Measurements from ENCODE around the gene PPP1R1B.

Gene PPP1R1B

GRCh38 chr17:39612291-39612894, 14.4 kb upstream of the PPP1R1B start:
- no peak overlapping the region for H3K27ac ChIP-seq
- H3K9me3 ChIP-seq (ENCODE audit: severe bottlenecking): no peaks in the 10 kb centered on the region
- TF ChIP-seq, protein P1, sequence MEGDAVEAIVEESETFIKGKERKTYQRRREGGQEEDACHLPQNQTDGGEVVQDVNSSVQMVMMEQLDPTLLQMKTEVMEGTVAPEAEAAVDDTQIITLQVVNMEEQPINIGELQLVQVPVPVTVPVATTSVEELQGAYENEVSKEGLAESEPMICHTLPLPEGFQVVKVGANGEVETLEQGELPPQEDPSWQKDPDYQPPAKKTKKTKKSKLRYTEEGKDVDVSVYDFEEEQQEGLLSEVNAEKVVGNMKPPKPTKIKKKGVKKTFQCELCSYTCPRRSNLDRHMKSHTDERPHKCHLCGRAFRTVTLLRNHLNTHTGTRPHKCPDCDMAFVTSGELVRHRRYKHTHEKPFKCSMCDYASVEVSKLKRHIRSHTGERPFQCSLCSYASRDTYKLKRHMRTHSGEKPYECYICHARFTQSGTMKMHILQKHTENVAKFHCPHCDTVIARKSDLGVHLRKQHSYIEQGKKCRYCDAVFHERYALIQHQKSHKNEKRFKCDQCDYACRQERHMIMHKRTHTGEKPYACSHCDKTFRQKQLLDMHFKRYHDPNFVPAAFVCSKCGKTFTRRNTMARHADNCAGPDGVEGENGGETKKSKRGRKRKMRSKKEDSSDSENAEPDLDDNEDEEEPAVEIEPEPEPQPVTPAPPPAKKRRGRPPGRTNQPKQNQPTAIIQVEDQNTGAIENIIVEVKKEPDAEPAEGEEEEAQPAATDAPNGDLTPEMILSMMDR (IDR thresholded peaks at IDR 0.05; ENCODE audit: low read depth, low read length): no peak
- H3K36me3 ChIP-seq: no peaks in the 10 kb centered on the region
- peaks cover 89% of the 10 kb centered on the region for H3K27me3 ChIP-seq (ENCODE audit: insufficient read depth, low read depth, severe bottlenecking)
- DNase-seq: no peak
- H3K4me3 ChIP-seq (ENCODE audit: low read depth, low read length): no peak overlapping the region

DNA sequence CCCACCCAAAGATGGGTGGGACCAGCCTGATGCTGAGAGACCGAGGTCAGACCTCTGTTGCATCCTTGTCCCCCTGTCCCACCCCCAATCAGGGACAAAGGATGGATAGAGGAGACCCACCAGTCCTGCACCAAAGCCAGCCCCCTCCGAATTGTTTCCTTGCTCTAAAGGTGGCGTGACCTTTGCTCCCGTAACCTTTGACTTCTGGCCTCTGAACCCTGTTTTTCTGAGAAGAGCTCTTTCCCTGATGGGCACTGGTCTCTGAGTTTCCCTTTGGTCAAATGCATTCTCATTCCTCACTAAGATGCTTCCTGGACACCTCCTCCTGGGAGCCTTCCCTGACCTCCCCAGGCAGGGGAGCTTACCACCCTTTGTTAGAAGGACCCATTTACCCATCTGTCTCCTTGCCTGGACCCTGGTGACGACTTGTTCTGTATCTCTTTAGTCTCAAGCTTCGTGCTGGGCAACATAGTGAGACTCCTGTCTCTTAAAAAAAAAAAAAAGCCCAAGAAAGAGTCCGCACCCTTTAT, 13.8 kb upstream of the PPP1R1B start:
- peaks cover 85% of the 10 kb centered on the region for H3K27me3 ChIP-seq (ENCODE audit: insufficient read depth, low read depth, severe bottlenecking)

DNA sequence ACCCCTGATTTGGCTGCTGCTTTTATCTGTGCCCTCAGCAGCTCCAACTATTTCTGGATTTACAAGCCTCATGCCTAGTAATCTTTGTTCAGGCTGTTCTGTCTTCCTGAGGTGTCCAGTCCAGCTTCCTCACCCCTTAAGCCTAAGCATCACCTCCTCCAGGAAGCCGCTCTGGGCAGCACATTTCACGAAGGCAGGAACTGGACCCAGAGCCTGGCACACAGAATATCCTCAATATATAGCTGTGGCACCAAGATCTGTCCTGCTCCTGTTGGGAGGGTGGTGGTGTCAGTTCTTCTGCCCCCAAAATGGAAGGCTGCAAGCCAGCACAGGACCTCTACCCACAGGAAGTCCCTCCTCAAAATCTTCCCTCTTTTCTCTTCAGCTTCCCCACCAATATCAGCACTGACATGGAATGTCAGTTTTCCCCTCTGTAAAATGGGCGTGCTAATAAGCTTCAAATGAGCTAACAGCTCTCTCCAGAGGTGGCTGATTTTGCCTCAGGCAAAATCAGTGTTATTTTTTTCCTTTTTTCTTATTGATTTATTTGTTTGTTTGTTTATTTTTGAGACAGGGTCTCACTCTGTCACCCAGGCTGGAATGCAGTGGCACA, 12.1 kb upstream of the PPP1R1B start:
- Histone ChIP-seq H3K27me3 (ENCODE audit: insufficient read depth, low read depth, severe bottlenecking) (peaks cover 84% of the 10 kb centered on the region), H3K9me3 (ENCODE audit: severe bottlenecking) (no peaks in the 10 kb centered on the region), H3K36me3 (no peaks in the 10 kb centered on the region), H3K4me3 (ENCODE audit: low read depth, low read length) (no peak overlapping the region), H3K27ac (no peak overlapping the region)
- TF ChIP-seq, protein P1 (IDR thresholded peaks at IDR 0.05; ENCODE audit: low read depth, low read length): no peak
- DNase-seq: no peak

More for the DNA sequence above, 13.8 kb upstream of the PPP1R1B start:
- no peaks in the 10 kb centered on the region for H3K36me3 ChIP-seq
- no peak overlapping the region for H3K27ac ChIP-seq
- TF ChIP-seq, protein P1 (IDR thresholded peaks at IDR 0.05; ENCODE audit: low read depth, low read length): no peak
- DNase-seq: no peak
- no peak overlapping the region for H3K4me3 ChIP-seq (ENCODE audit: low read depth, low read length)
- H3K9me3 ChIP-seq (ENCODE audit: severe bottlenecking): no peaks in the 10 kb centered on the region

GRCh38 chr17:39615434-39615833, 11.3 kb upstream of the PPP1R1B start:
- H3K4me3 ChIP-seq (ENCODE audit: low read depth, low read length): no peak overlapping the region
- H3K9me3 ChIP-seq (ENCODE audit: severe bottlenecking): no peaks in the 10 kb centered on the region
- H3K27me3 ChIP-seq (ENCODE audit: insufficient read depth, low read depth, severe bottlenecking): peaks cover 77% of the 10 kb centered on the region
- no peak for DNase-seq
- H3K27ac ChIP-seq: no peak overlapping the region
- H3K36me3 ChIP-seq: no peaks in the 10 kb centered on the region
- TF ChIP-seq, protein P1 (IDR thresholded peaks at IDR 0.05; ENCODE audit: low read depth, low read length): no peak

- Histone ChIP-seq H3K27ac (no peak overlapping the region), H3K27me3 (ENCODE audit: insufficient read depth, low read depth, severe bottlenecking) (peaks cover 66% of the 10 kb centered on the region)
Measured at GRCh38 chr17:39617100-39617445, 9.7 kb upstream of the PPP1R1B start.

More at GRCh38 chr17:39617100-39617445, 9.7 kb upstream of the PPP1R1B start:
- no peak overlapping the region for H3K4me3 ChIP-seq (ENCODE audit: low read depth, low read length)
- no peaks in the 10 kb centered on the region for H3K36me3 ChIP-seq
- TF ChIP-seq, protein P1 (IDR thresholded peaks at IDR 0.05; ENCODE audit: low read depth, low read length): no peak
- H3K9me3 ChIP-seq (ENCODE audit: severe bottlenecking): no peaks in the 10 kb centered on the region
- no peak for DNase-seq
